K562 (cell line): ENCODE data around the gene KRTAP10-11. TPM values are rescaled to one million over a fixed set of nuclear protein-coding genes. Genes with fewer than 3 reads are reported as not detected.

Source experiments
- ATAC-seq: fragments of 200-7000 bp; cut with Tn5 transposase; 3 replicates; pipeline ENCODE4 v1.9.1; 2020; ENCODE audit warnings: moderate library complexity
- BruUV-seq: library from RNA; stranded (reverse); fragments of 400-500 nt; replicated peaks from 2 replicates; lab custom pipeline; 2021; lab: Mats Ljungman, UMichigan
- CTCF ChIA-PET: fragments of 300-600 bp; formaldehyde crosslinking; extraction: SDS; loops from one replicate; lab custom pipeline; 2021; ENCODE audit warnings: low intra/inter-chr PET ratio; lab: Yijun Ruan, JAX
- POLR2A ChIA-PET: fragments of 300-600, 350-650 bp; sonication (Branson Sonifier 250); formaldehyde crosslinking; extraction: SDS; loops from one replicate; lab custom pipeline; 2021; ENCODE audit warnings: antibody characterized with exemption, inconsistent platforms; lab: Yijun Ruan, JAX
- DNase-seq, 4 experiments: peaks; one replicate each; pipeline versions ENCODE4 v3.0.0 to v3.0.0-alpha.2; 2011 to 2018; ENCODE audit warnings: low spot score in 3 of 4, mixed read lengths in 3 of 4; ENCODE audit errors: extremely low read depth in 1 of 4
- FAIRE-seq: peaks from 2 replicates; lab custom pipeline; 2011; peaks lifted over from hg19 to GRCh38; lab: Jason Lieb, UNC
- H2AFZ ChIP-seq: 2 replicates; pipeline ENCODE4 v1.6.0; 2011; ENCODE audit warnings: low read depth, low read length, control low read depth, inconsistent platforms
- H3K27ac ChIP-seq: fragments of 200-600 bp; 3 replicates; pipeline ENCODE4 v1.8.0; 2011; ENCODE audit warnings: low read depth, mild to moderate bottlenecking, control low read depth, inconsistent platforms, low read length, moderate library complexity, mixed read lengths; ENCODE audit errors: extremely low read depth
- H3K27me3 ChIP-seq, 2 experiments: fragments of 300-600 bp in 1 of 2; 2 replicates in 1 of 2; 3 replicates in 1 of 2; pipeline versions ENCODE4 v1.6.0 to v1.8.0; 2011; ENCODE audit warnings: inconsistent platforms in 2 of 2, low read length in 2 of 2, mild to moderate bottlenecking in 1 of 2, mixed read lengths in 1 of 2, moderate library complexity in 1 of 2; ENCODE audit not compliant: control insufficient read depth in 2 of 2, insufficient read depth in 2 of 2
- H3K36me3 ChIP-seq: fragments of 300-600 bp; 3 replicates; pipeline ENCODE4 v1.8.0; 2011; ENCODE audit warnings: mild to moderate bottlenecking, low read length, inconsistent platforms; ENCODE audit not compliant: control insufficient read depth, insufficient read depth
- H3K4me1 ChIP-seq, 2 experiments: fragments of 200-600 bp in 1 of 2; replicated peaks in 1 of 2; 2 replicates in 1 of 2; 3 replicates in 1 of 2; pipeline versions ENCODE4 v1.5.1 to v1.8.0; 2011; ENCODE audit warnings: inconsistent platforms in 2 of 2, low read length in 2 of 2, mild to moderate bottlenecking in 1 of 2, mixed read lengths in 1 of 2, moderate library complexity in 1 of 2; ENCODE audit not compliant: control insufficient read depth in 2 of 2, insufficient read depth in 2 of 2
- H3K4me2 ChIP-seq: 2 replicates; pipeline ENCODE4 v1.6.1; 2011; ENCODE audit warnings: low read length, control low read depth, inconsistent platforms, mixed read lengths; ENCODE audit not compliant: insufficient read depth
- H3K4me3 ChIP-seq: fragments of 200-600 bp; sonication (generic), shearing (Covaris generic); 2 replicates; pipeline ENCODE4 v1.5.1; 2016; ENCODE audit warnings: control low read depth, inconsistent platforms
- H3K79me2 ChIP-seq: fragments of 200-600 bp; 3 replicates; pipeline ENCODE4 v1.8.0; 2011; ENCODE audit warnings: low read length, inconsistent platforms; ENCODE audit not compliant: control insufficient read depth, insufficient read depth
- H3K9ac ChIP-seq, 2 experiments: 2 replicates each; pipeline versions ENCODE4 v1.6.0 to v1.6.1; 2011; ENCODE audit warnings: low read depth in 2 of 2, low read length in 2 of 2, control low read depth in 1 of 2, inconsistent platforms in 1 of 2, mild to moderate bottlenecking in 1 of 2, mixed read lengths in 1 of 2; ENCODE audit not compliant: insufficient read depth in 1 of 2
- H3K9me1 ChIP-seq: one replicate; pipeline ENCODE4 v1.6.0; 2011; ENCODE audit warnings: inconsistent platforms, mild to moderate bottlenecking, low read length, moderate library complexity; ENCODE audit not compliant: control insufficient read depth, insufficient read depth
- H3K9me3 ChIP-seq: replicated peaks from 2 replicates; pipeline ENCODE4 v1.5.1; 2011; ENCODE audit warnings: low read depth, low read length, inconsistent platforms; ENCODE audit not compliant: control insufficient read depth, insufficient read depth
- H4K20me1 ChIP-seq: replicated peaks from 2 replicates; pipeline ENCODE4 v1.6.1; 2011; ENCODE audit warnings: low read length, inconsistent platforms, mixed read lengths; ENCODE audit not compliant: control insufficient read depth, insufficient read depth
- FOXA1 ChIP-seq: fragments of 450-650 bp; IDR thresholded peaks from 2 replicates; pipeline ENCODE4 v1.6.1; 2016; ENCODE audit warnings: mild to moderate bottlenecking, borderline replicate concordance
- GABPA ChIP-seq: fragments of 200-800 bp; sonication (Bioruptor generic); conservative IDR thresholded peaks from 2 replicates; pipeline ENCODE4 v1.6.1; 2016; ENCODE audit warnings: low read depth, missing genetic modification characterization, missing compliant biosample characterization
- IRF2 ChIP-seq: sonication (generic); formaldehyde crosslinking; IDR thresholded peaks from 2 replicates; pipeline ENCODE4 v1.8.1; 2022; ENCODE audit warnings: mild to moderate bottlenecking, missing genetic modification reagents
- MEF2A ChIP-seq: IDR thresholded peaks from 2 replicates; pipeline ENCODE4 v1.6.1; 2011; ENCODE audit warnings: low read depth, mild to moderate bottlenecking, low read length, moderate library complexity; ENCODE audit not compliant: control insufficient read depth
- PHB ChIP-seq: fragments of 250-450 bp; sonication (Bioruptor Pico); IDR thresholded peaks from 2 replicates; pipeline ENCODE4 v1.5.0; 2021
- PML ChIP-seq: IDR thresholded peaks from 2 replicates; pipeline ENCODE4 v1.6.1; 2012; ENCODE audit warnings: low read length, inconsistent platforms
- POU5F1 ChIP-seq: fragments of 150-350 bp; IDR thresholded peaks from 2 replicates; pipeline ENCODE4 v1.6.1; 2014; ENCODE audit warnings: borderline replicate concordance, low read length, low read depth, mild to moderate bottlenecking; ENCODE audit not compliant: partially characterized antibody
- RBM15 ChIP-seq: fragments of 200-400 bp; formaldehyde crosslinking; IDR thresholded peaks from 2 replicates; pipeline ENCODE4 v1.6.1; 2018; ENCODE audit warnings: mild to moderate bottlenecking, low read length, moderate library complexity; ENCODE audit not compliant: insufficient read depth
- RBM39 ChIP-seq: fragments of 200-400 bp; formaldehyde crosslinking; optimal IDR thresholded peaks from 2 replicates; pipeline ENCODE3; 2018; ENCODE audit warnings: low read depth, low read length
- REST ChIP-seq, 2 experiments: fragments of 450-650 bp; formaldehyde crosslinking in 1 of 2; IDR thresholded peaks; 2 replicates each; pipeline versions ENCODE4 v1.4.0 to v1.6.1; 2014 to 2020; ENCODE audit warnings: mild to moderate bottlenecking in 2 of 2, borderline replicate concordance in 1 of 2, low read depth in 1 of 2
- ZNF232 ChIP-seq: sonication (generic); formaldehyde crosslinking; IDR thresholded peaks from 2 replicates; pipeline ENCODE4 v1.8.0; 2022; ENCODE audit warnings: mild to moderate bottlenecking, missing genetic modification reagents
- ZNF24 ChIP-seq: fragments of 450-650 bp; IDR thresholded peaks from 2 replicates; pipeline ENCODE4 v1.6.1; 2016
- WGBS: fragments of 100-300 bp; shearing (Covaris generic); methylation state at CpG from one replicate; pipeline ENCODE4 v1.1.6; 2016; ENCODE audit warnings: low coverage, mixed read lengths; ENCODE audit not compliant: insufficient coverage; ENCODE audit errors: missing lambda C conversion rate; 5-methylcytosine and 5-hydroxymethylcytosine counted together
- in situ Hi-C: fragments of 300-500 bp; cut with MboI; formaldehyde crosslinking; loops from 4 replicates; pipeline ENCODE4 v1.15.0; 2018; ENCODE audit warnings: inconsistent platforms, mixed read lengths
- intact Hi-C: fragments of 100-400 bp; cut with micrococcal nuclease; formaldehyde crosslinking; loops from 2 replicates; pipeline ENCODE4 v1.14.2; 2022
- polyA plus RNA-seq, 8 experiments: library from polyadenylated mRNA; depleted of rRNA in 4 of 8; stranded (reverse) in 5 of 8; unstranded in 3 of 8; fragments of >200 nt; fragmentation: Nextera tagmentation in 2 of 8; fragmentation: Illumina TruSeq in 1 of 8; extraction: Ambion mirVana in 2 of 8; extraction: Trizol in 1 of 8; gene quantifications; 2 replicates each; pipeline versions ENCODE4 v1.2.1 to v1.2.3, GENCODE V29; 2011 to 2014; ENCODE audit warnings: inconsistent platforms in 1 of 8, missing spikeins in 1 of 8
- total RNA-seq, 7 experiments: library from RNA; depleted of rRNA in 6 of 7; stranded (reverse); fragments of >200 nt in 6 of 7; fragmentation: Illumina TruSeq in 2 of 7; extraction: Trizol in 2 of 7; gene quantifications; 2 replicates each; pipeline versions ENCODE4 v1.2.1 to v1.2.3, GENCODE V29; 2011 to 2021; ENCODE audit warnings: low replicate concordance in 1 of 7
- TF ChIP-seq, protein P1 (sequence below): fragments of 250-450 bp; sonication (Bioruptor Pico); IDR thresholded peaks from 2 replicates; pipeline ENCODE4 v1.8.0; 2022; ENCODE audit warnings: moderate library complexity, mild to moderate bottlenecking, inconsistent platforms

KRTAP10-11 gene
- total and polyA plus RNA-seq, 9 of the 15 experiments (the other 6 are each of a cell fraction or from before 2014, with no cell fraction given), result not detected

GRCh38 chr21:44695184-44695583 is 49.0 kb downstream of the KRTAP10-11 start (continued):
- TF ChIP-seq REST (IDR thresholded peaks at IDR 0.05; ENCODE audit: borderline replicate concordance), result no peak
- no peak for TF ChIP-seq REST (CRISPR knock-in tag; IDR thresholded peaks at IDR 0.05; ENCODE audit: low read depth)

- Histone ChIP-seq H3K27ac (no peak overlapping the region), H2AFZ (no peak overlapping the region), H3K36me3 (no peaks in the 10 kb centered on the region), H3K4me1 (0 out of 5 replicates have a peak, but pooled peaks cover 0 to 4% of the 10 kb centered on the region in 2 experiments), H3K79me2 (no peaks in the 10 kb centered on the region), H3K9me3 (no peaks in the 10 kb centered on the region; the same call in 1 of the 2 replicates), H3K4me2 (no peak overlapping the region), H3K4me3 (no peak overlapping the region), H4K20me1 (no peaks in the 10 kb centered on the region), H3K9me1 (no peaks in the 10 kb centered on the region), H3K9ac (no peak overlapping the region), H3K27me3 (peaks cover 24 to 53% of the 10 kb centered on the region in 2 experiments; a peak in 4 of 5 replicates)
- ATAC-seq (no peak), FAIRE-seq (no peak), DNase-seq (no peak)
- WGBS, result under 1% methylated on average over 8 of the region's 8 CpGs
- intact Hi-C loops, result no loop called here
- POLR2A ChIA-PET, result interaction anchor here (1.1 kb wide), 2 partner anchors 11 to 75 kb away, joined by 3 to 4 read pairs; no protein-coding TSS in a partner anchor
- no TSS peak for BruUV-seq
- in situ Hi-C loops, result no loop called here
- CTCF ChIA-PET, result no interaction called here
- TF ChIP-seq, protein P1, sequence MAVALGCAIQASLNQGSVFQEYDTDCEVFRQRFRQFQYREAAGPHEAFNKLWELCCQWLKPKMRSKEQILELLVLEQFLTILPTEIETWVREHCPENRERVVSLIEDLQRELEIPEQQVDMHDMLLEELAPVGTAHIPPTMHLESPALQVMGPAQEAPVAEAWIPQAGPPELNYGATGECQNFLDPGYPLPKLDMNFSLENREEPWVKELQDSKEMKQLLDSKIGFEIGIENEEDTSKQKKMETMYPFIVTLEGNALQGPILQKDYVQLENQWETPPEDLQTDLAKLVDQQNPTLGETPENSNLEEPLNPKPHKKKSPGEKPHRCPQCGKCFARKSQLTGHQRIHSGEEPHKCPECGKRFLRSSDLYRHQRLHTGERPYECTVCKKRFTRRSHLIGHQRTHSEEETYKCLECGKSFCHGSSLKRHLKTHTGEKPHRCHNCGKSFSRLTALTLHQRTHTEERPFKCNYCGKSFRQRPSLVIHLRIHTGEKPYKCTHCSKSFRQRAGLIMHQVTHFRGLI, result no peak
- TF ChIP-seq RBM39 (no peak), ZNF24 (no peak), MEF2A (no peak), PHB (CRISPR knock-in tag) (no peak), PML (no peak), FOXA1 (no peak), ZNF232 (CRISPR knock-in tag) (no peak), GABPA (tag) (no peak), IRF2 (CRISPR knock-in tag) (no peak), POU5F1 (no peak), RBM15 (no peak)
Measured at GRCh38 chr21:44695641-44696040, 49.4 kb downstream of the KRTAP10-11 start.
